Ovary (tissue), 9 donors: ENCODE measurements around the gene STMN1. TPM values are rescaled to one million over a fixed set of nuclear protein-coding genes. Genes with fewer than 3 reads are reported as not detected.
A peak's percentile ranks its signal among the peaks of the same experiment; 100 is the strongest.

Experiments
- DNase-seq, 5 donors: peaks; one replicate each; pipeline ENCODE4 v3.0.0-alpha.2; 2019 to 2020
- H3K27ac ChIP-seq, 2 donors: fragments of 200-600 bp; one replicate each; pipeline versions ENCODE4 v1.5.1 to v1.8.0; 2019 to 2022
- H3K27me3 ChIP-seq: fragments of 200-600 bp; one replicate; pipeline ENCODE4 v1.8.0; 2022
- H3K36me3 ChIP-seq: fragments of 200-600 bp; sonication (generic); one replicate; pipeline ENCODE4 v1.5.1; 2019
- H3K4me1 ChIP-seq: one replicate; pipeline ENCODE4 v1.8.1; 2013; ENCODE audit warnings: mild to moderate bottlenecking, moderate library complexity; ENCODE audit not compliant: insufficient read depth
- H3K4me3 ChIP-seq: fragments of 200-600 bp; sonication (generic); one replicate; pipeline ENCODE4 v1.5.1; 2017
- H3K9me3 ChIP-seq, 2 donors: fragments of 200-600 bp in 1 of 2; sonication (generic) in 1 of 2; one replicate each; pipeline versions ENCODE4 v1.5.1 to v1.8.1; 2013 to 2019; ENCODE audit warnings: mild to moderate bottlenecking in 1 of 2, moderate library complexity in 1 of 2
- CTCF ChIP-seq, 3 donors: fragments of 450-650 bp in 2 of 3; fragments of 200-600 bp in 1 of 3; IDR thresholded peaks; one replicate each; pipeline versions ENCODE4 v1.5.1 to v1.8.0; 2016 to 2022; ENCODE audit warnings: antibody characterized with exemption in 3 of 3, mild to moderate bottlenecking in 1 of 3
- EP300 ChIP-seq: sonication (generic); formaldehyde crosslinking; IDR thresholded peaks from one replicate; pipeline ENCODE4 v1.6.1; 2017; ENCODE audit warnings: antibody characterized with exemption
- POLR2A ChIP-seq: fragments of 450-650 bp; IDR thresholded peaks from one replicate; pipeline ENCODE4 v1.6.1; 2017; ENCODE audit warnings: antibody characterized with exemption, mild to moderate bottlenecking, moderate library complexity
- WGBS, 3 donors: extraction: QIAGEN DNeasy Blood & Tissue Kit in 1 of 3; methylation state at CpG; one replicate each; pipeline versions ENCODE4 v1.1.5 to v1.1.7; 2013 to 2017; 5-methylcytosine and 5-hydroxymethylcytosine counted together
- intact Hi-C, 4 donors: fragments of 100-400 bp; cut with DNase I; formaldehyde crosslinking; loops; one replicate each; pipeline versions ENCODE4 v1.11.0 to v1.15.1; 2022 to 2023
- polyA plus RNA-seq, 2 donors: library from polyadenylated mRNA; stranded (reverse); fragments of 200-250 nt in 1 of 2; fragments of 350-450 nt in 1 of 2; fragmentation: Illumina TruSeq in 1 of 2; extraction: RNeasy Lipid Tissue Mini Kit (QIAGEN cat#74804) in 1 of 2; gene quantifications; one replicate each; pipeline ENCODE4 v1.2.3, GENCODE V29; 2013 to 2014
- total RNA-seq, 7 donors: library from RNA; depleted of rRNA in 2 of 7; stranded (reverse); fragments of >200 nt in 2 of 7; fragmentation: NEBNext Ultra II Directional in 3 of 7; extraction: Animal tissue kit (Norgen Biotek cat#: 25700) in 3 of 7; gene quantifications; one replicate each; pipeline versions ENCODE4 v1.1.0 to v1.2.4, GENCODE V29; 2016 to 2023
- donor health status: DM: no; HTN: no; CAD: no; lungs with moderate emphysema.
- donor health status: DM: no; HTN: no; CAD: no.
- donor health status: Bipolar disorder and iron deficiency.
- donor health status: DM: yes; HTN: yes; CAD: no.
- donor health status: DM: no; HTN: no; CAD: no.
- donor health status: DM: yes; HTN: yes; CAD: no.

STMN1 gene
- total and polyA plus RNA-seq, 9 donors: 59.3 to 271 (median 142) TPM

GRCh38 chr1:25875856-25876692 lies 30.1 kb downstream of the STMN1 start:
- Histone ChIP-seq H3K4me3 (peak overlapping the region; percentile 56), H3K27ac (peak overlapping the region; percentile 91 to 97), H3K36me3 (no peaks in the 10 kb centered on the region), H3K27me3 (no peaks in the 10 kb centered on the region), H3K9me3 (no peaks in the 10 kb centered on the region), H3K4me1 (peaks cover 49% of the 10 kb centered on the region)
- DNase-seq: no peak
- TF ChIP-seq EP300 (no peak), POLR2A (no peak), CTCF (IDR thresholded peaks at IDR 0.05) (no peak)
- intact Hi-C loops: loop anchor here in 2 of 4 donors (10.0 kb wide), 1 partner anchor 51 kb away; no protein-coding TSS in a partner anchor
- 17 to 29% (median 22%) methylated on average over 26 to 32 of the region's 32 CpGs for WGBS, 3 donors

- no peaks in the 10 kb centered on the region for H3K27me3 ChIP-seq
- peak within 1 kb of the TSS; percentile 56 for H3K4me3 ChIP-seq
- H3K4me1 ChIP-seq: peaks cover 45% of the 10 kb centered on the region
- intact Hi-C loops: loop anchor here in 2 of 4 donors (10.0 kb wide), 1 partner anchor 51 kb away; no protein-coding TSS in a partner anchor
- no peaks in the 10 kb centered on the region for H3K9me3 ChIP-seq
- H3K27ac ChIP-seq: peak within 1 kb of the TSS; percentile 91 to 97
- 0 to 1% (median 0%) methylated on average over 32 to 75 of the region's 75 CpGs for WGBS, 3 donors
- TF ChIP-seq POLR2A: peak; percentile 71
- no peak for TF ChIP-seq EP300
- H3K36me3 ChIP-seq: no peaks in the 10 kb centered on the region
- peak; percentile 81 to 88 (median 86) for DNase-seq
Observed at GRCh38 chr1:25875154-25875855, 30.9 kb downstream of the STMN1 start, which contains the start of gene PAQR7. PAQR7 (minus strand) TSS chr1:25875708; CDS start chr1:25863839, 11,869 bp downstream.

- no peak for TF ChIP-seq POLR2A
- no peak for TF ChIP-seq CTCF (IDR thresholded peaks at IDR 0.05)
- TF ChIP-seq EP300: no peak
- peak in 2 of 5 donors; percentile 22 to 41 for DNase-seq
- Histone ChIP-seq H3K4me3 (peak overlapping the region; percentile 56), H3K4me1 (peaks cover 39% of the 10 kb centered on the region), H3K27ac (peak overlapping the region; percentile 91 to 97), H3K27me3 (no peaks in the 10 kb centered on the region), H3K36me3 (no peaks in the 10 kb centered on the region), H3K9me3 (no peaks in the 10 kb centered on the region)
- intact Hi-C loops: loop anchor here in 2 of 4 donors (10.0 kb wide), 1 partner anchor 50 kb away; no protein-coding TSS in a partner anchor
- WGBS, 3 donors: 3 to 12% (median 12%) methylated on average over 8 of the region's 8 CpGs
Observed at GRCh38 chr1:25874635-25875153, 31.5 kb downstream of the STMN1 start.

GRCh38 chr1:25874209-25874608 lies 32.0 kb downstream of the STMN1 start:
- intact Hi-C loops: loop anchor here in 2 of 4 donors (10.0 kb wide), 1 partner anchor 49 kb away; no protein-coding TSS in a partner anchor
- Histone ChIP-seq H3K9me3 (no peaks in the 10 kb centered on the region), H3K4me3 (peak overlapping the region; percentile 56), H3K36me3 (no peaks in the 10 kb centered on the region), H3K27ac (peak overlapping the region; percentile 91 to 97), H3K27me3 (no peaks in the 10 kb centered on the region), H3K4me1 (peaks cover 37% of the 10 kb centered on the region)
- TF ChIP-seq EP300: no peak
- no peak for TF ChIP-seq CTCF (IDR thresholded peaks at IDR 0.05)
- TF ChIP-seq POLR2A: no peak
- 32 to 69% (median 47%) methylated on average over 3 of the region's 3 CpGs for WGBS, 3 donors
- peak in 2 of 5 donors; percentile 3 to 7 for DNase-seq
